Measurements from ENCODE around the gene FAM98B.

FAM98B gene

DNA sequence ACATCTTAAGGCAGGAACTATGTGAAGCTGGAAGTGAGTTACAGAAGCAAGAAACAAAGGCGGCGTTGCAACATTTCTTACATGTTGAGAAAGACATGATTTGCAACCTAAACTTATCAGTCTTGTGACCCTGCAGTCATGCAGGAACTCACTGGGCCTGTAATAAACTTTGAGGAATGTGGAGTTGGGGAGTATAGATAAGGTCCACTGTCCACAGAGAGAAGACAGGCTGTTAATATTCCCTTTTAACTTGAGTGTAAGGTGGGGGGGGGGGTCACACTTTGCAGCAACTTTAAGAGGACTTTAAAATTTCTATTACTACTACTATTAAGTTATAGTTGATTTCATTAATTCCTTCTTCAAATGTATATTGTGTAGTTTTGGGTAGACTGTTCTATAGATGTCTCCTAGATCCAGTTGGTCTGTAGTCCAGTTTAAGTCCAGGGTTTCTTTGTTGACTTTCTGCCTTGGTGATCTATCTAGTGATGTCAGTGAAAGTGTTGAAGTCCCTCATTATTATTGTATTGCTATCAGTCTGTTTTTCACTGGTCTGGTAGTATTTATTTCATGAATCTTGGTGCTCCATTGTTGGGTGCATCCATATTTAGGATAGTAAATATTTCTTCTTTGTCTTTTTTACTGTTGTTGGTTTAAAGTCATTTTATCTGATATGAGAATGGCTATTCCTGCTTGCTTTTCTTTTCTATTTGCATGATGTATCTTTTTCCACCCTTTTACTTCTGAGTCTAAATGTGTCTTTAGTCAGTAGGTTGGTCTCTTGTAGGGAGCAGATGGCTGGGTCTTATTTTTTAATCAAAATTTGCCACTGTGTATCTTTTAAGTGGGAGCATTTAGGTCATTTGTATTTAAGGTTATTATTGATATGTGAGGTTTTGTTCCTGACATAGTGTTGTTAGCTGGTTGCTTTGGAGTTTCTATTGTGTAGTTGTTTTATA, 15.6 kb upstream of the FAM98B start:
- no peak overlapping the region for H3K4me3 ChIP-seq (replicated peaks; ENCODE audit: low read depth, low read length)
- DNase-seq (ENCODE audit: extremely low read depth, low read depth) = no peak
- TF ChIP-seq, protein P1, sequence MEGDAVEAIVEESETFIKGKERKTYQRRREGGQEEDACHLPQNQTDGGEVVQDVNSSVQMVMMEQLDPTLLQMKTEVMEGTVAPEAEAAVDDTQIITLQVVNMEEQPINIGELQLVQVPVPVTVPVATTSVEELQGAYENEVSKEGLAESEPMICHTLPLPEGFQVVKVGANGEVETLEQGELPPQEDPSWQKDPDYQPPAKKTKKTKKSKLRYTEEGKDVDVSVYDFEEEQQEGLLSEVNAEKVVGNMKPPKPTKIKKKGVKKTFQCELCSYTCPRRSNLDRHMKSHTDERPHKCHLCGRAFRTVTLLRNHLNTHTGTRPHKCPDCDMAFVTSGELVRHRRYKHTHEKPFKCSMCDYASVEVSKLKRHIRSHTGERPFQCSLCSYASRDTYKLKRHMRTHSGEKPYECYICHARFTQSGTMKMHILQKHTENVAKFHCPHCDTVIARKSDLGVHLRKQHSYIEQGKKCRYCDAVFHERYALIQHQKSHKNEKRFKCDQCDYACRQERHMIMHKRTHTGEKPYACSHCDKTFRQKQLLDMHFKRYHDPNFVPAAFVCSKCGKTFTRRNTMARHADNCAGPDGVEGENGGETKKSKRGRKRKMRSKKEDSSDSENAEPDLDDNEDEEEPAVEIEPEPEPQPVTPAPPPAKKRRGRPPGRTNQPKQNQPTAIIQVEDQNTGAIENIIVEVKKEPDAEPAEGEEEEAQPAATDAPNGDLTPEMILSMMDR (IDR thresholded peaks at IDR 0.05; ENCODE audit: low read depth, low read length, missing control alignments) = no peak

DNA sequence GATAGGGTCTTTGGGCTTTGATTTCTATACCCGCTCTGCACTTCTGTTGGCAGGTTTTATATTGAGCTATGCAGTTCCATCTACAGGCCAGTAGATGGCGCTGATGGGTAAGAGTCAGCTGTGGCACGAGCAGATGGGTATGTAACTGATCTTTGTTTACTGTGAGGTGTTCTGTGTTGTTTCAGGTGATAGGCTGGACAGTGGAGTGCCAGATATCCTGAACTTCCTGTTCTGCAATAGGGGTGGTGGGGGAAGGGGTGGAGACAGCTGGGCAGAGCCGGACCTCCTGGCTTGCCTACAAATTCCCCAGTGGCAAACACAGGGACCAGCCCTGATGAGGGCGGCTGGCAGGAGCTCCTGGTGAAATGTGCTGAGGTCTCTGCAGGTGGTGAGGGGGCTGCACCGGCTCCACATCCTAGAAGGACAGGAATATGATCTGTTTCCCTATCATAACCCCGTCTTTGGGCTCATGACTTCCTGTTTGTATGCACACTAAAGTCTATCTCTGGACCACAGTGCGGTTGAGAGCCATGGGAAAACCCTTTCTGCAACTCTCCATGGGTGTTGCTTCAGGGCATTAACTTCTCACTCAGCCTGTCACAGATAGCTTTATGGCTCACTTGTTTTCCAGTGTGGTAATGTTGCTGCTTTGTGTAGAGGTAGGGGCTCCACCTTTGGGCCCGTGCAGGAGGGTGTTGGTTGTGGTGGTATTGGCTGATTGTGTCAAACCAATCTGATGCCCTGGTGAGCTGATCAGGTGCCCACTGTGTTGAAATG, 13.4 kb upstream of the FAM98B start:
- TF ChIP-seq, protein P1 (IDR thresholded peaks at IDR 0.05; ENCODE audit: low read depth, low read length, missing control alignments) = peak; percentile 94
- DNase-seq (ENCODE audit: extremely low read depth, low read depth) = peak; percentile 46
- H3K4me3 ChIP-seq (replicated peaks; ENCODE audit: low read depth, low read length) = no peak overlapping the region

DNA sequence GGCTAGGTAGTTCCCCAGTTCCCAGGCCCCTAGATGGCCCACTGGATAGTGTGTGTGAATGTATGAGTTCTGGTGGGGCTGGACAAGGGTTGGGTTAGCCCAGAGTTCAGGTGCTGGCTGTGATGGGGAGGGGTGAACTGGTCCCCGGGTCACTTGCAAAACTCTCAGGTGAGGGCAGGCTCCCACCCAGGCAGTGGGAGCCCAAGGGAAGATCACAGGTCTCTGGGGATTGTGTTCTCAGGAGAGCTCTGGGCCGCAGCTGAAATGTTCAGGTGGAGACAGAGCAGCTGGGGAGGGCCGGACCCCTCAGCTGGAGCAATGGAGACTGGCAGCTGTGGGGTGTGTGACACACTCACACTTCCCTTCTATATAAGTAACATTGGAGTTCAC, 12.8 kb upstream of the FAM98B start:
- TF ChIP-seq, protein P1 (IDR thresholded peaks at IDR 0.05; ENCODE audit: low read depth, low read length, missing control alignments) = no peak
- DNase-seq (ENCODE audit: extremely low read depth, low read depth) = no peak
- no peak overlapping the region for H3K4me3 ChIP-seq (replicated peaks; ENCODE audit: low read depth, low read length)

DNA sequence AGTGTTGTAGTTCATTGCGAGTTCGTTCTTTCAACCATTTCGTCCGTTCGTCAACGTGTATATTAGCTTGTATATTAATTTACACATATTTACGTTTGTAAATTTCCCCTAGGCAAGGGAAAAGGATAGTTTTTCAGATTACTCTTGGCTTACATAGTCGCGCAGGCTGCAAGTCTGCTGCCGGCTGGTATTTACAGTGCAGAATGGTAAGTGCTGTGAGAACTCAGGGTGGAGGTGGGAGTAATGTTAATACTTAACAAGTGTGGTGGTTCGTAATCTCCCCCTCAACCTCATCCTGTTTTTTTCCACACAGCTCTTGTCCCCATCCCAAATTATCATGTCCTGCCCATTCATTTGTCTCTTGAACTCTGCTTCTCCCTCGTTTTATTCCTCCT, 766 bp downstream of the FAM98B start:
- no peak for DNase-seq (ENCODE audit: extremely low read depth, low read depth)

DNA sequence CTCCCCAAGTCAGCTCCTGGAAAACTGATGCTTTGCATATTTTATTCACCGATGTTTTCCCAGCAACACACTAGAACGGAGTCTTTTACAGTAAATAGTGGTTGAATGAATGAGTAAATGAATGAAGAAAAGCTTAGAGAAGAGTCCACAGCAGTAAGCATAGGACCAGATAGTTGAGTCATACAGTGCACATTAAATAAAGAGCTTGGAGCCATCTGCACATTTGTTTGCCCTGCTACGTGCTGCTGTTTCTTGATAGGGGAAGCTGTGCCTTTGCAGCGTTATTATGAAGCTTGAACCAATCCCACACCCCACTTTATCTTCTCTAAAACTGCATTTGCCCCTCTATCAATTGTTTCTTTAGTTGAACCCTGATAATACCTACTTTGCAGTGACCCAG, 1.2 kb downstream of the FAM98B start:
- peak overlapping the region; percentile 96 for H3K4me3 ChIP-seq (replicated peaks; ENCODE audit: low read depth, low read length)
- DNase-seq (ENCODE audit: extremely low read depth, low read depth) = no peak
- TF ChIP-seq, protein P1 (IDR thresholded peaks at IDR 0.05; ENCODE audit: low read depth, low read length, missing control alignments) = no peak

More for the DNA sequence above, 766 bp downstream of the FAM98B start:
- H3K4me3 ChIP-seq (replicated peaks; ENCODE audit: low read depth, low read length) = peak overlapping the region; percentile 96
- TF ChIP-seq, protein P1 (IDR thresholded peaks at IDR 0.05; ENCODE audit: low read depth, low read length, missing control alignments) = no peak

DNA sequence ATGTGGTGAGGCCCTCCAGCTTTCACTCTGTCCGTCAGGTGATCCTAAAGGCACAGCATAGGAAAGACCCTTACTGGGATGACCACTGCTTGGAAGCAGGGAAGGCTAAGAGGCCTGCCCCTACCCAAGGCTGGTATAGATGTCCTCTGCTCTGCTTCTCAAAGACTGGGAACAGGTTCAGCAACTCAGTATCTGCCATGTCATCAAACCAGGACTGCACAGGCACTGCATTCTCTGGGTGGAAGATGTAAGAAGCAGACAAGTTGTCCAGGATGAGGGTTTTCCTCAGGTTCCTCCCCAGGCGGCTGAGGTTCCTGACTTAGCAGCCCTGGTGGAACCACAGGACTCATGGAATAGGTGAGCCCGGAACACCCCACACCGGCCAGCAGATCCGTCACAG, 4.7 kb downstream of the FAM98B start:
- H3K4me3 ChIP-seq (replicated peaks; ENCODE audit: low read depth, low read length) = no peak overlapping the region
- no peak for DNase-seq (ENCODE audit: extremely low read depth, low read depth)
- TF ChIP-seq, protein P1 (IDR thresholded peaks at IDR 0.05; ENCODE audit: low read depth, low read length, missing control alignments) = no peak
